Large intestine (tissue), 3 donors: ENCODE results near the gene LGALS12. TPM values are rescaled to one million over a fixed set of nuclear protein-coding genes. Genes with fewer than 3 reads are reported as not detected.

Experiments
- DNase-seq, 2 donors: peaks; one replicate each; pipeline versions ENCODE4 v3.0.0 to v3.0.0-alpha.2; 2013
- H3K27ac ChIP-seq: one replicate; pipeline ENCODE4 v1.5.1; 2013; ENCODE audit warnings: low read length
- H3K27me3 ChIP-seq: 2 replicates; pipeline ENCODE4 v1.6.1; 2013; ENCODE audit warnings: low read length; ENCODE audit not compliant: control insufficient read depth, insufficient read depth
- H3K36me3 ChIP-seq: 2 replicates; pipeline ENCODE4 v1.6.1; 2013; ENCODE audit warnings: low read length; ENCODE audit not compliant: control insufficient read depth, insufficient read depth
- H3K4me1 ChIP-seq: one replicate; pipeline ENCODE4 v1.6.1; 2013; ENCODE audit warnings: low read length; ENCODE audit not compliant: control insufficient read depth, insufficient read depth
- H3K4me3 ChIP-seq: one replicate; pipeline ENCODE4 v1.5.1; 2013; ENCODE audit warnings: low read length
- H3K9me3 ChIP-seq: one replicate; pipeline ENCODE4 v1.6.1; 2013; ENCODE audit warnings: mild to moderate bottlenecking, low read depth, low read length, moderate library complexity; ENCODE audit not compliant: control insufficient read depth
- WGBS: methylation state at CpG from one replicate; pipeline ENCODE4 v1.1.5; 2013; ENCODE audit warnings: low lambda C conversion rate; ENCODE audit not compliant: insufficient coverage; 5-methylcytosine and 5-hydroxymethylcytosine counted together
- polyA plus RNA-seq: library from polyadenylated mRNA; unstranded; fragments of 120-200 nt; gene quantifications from one replicate; pipeline ENCODE4 v1.2.1, GENCODE V29; 2013

LGALS12 gene
- polyA plus RNA-seq, 1 donor: 0.13 TPM

DNA sequence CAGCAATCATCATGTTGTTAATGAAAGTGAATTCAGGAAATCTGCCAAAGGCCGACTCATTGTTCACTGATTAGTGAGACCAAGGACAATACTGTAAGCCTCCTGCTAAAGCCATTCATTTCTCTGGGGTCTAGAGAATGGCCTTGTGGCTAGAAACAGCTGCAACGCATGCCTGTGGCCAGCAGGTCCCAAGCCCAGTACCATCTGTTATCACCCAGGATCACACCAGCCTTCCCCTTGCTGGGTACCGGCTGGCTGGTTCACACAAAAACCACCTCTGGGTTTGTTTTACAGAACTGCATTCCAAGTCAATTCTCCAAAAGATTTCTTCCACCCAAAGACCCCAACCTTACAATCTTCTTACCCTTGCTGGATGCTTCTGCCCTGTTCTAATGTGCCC, 16.0 kb upstream of the LGALS12 start:
- peaks cover 6% of the 10 kb centered on the region for H3K9me3 ChIP-seq
- H3K4me3 ChIP-seq: no peak overlapping the region
- peaks cover 23% of the 10 kb centered on the region for H3K27me3 ChIP-seq
- DNase-seq: no peak
- WGBS: no CpG with 5 or more reads among the region's 3 CpGs
- no peak overlapping the region for H3K27ac ChIP-seq
- peaks cover 11% of the 10 kb centered on the region for H3K4me1 ChIP-seq
- H3K36me3 ChIP-seq: no peaks in the 10 kb centered on the region

DNA sequence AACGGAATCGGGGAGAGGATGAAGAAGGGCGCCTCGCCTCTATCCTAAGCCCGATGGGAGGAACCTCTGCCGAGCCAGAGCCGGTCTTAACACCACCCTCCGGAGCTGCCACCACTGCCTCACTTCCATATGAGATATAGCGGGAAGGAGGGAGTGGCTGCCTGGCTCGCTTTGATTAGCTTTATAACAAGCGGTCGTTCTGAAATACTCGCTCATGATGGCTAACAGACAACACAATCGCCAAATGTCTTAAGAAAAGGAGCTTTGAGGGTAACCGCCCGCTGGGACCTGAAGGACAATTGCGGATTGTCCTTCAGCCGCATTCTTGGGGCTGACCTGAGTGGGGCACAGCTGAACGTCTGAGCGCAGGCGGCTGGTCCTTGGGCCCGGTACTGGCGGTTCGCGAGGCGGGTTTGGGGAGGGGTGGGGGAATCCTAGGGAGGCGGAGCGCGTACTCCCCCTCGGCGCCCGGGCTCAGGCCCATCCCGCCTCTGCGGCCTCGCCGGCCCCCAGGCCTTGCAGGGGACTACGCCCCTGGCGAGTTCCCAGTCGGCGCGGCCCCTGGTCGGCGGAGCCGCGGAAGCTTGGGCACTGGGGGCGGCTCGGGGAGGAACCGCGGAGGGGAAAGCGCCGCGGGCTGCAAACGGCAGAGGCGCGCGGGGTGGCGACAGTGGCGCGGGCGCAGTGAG, 15.2 kb upstream of the LGALS12 start, which contains the start of gene PLAAT5:
Gene PLAAT5, minus strand, starts transcription at position 617 of the 689 bp plus-strand sequence. Its CDS starts 133 bp downstream, at position 484.
- Histone ChIP-seq H3K4me3 (peak within 1 kb of the TSS; percentile 33), H3K27me3 (peaks cover 28% of the 10 kb centered on the region), H3K4me1 (peaks cover 11% of the 10 kb centered on the region), H3K9me3 (peaks cover 2% of the 10 kb centered on the region), H3K36me3 (no peaks in the 10 kb centered on the region), H3K27ac (no peak within 1 kb of the TSS)
- peak in 1 of 2 donors; percentile 48 for DNase-seq
- no CpG with 5 or more reads among the region's 60 CpGs for WGBS

DNA sequence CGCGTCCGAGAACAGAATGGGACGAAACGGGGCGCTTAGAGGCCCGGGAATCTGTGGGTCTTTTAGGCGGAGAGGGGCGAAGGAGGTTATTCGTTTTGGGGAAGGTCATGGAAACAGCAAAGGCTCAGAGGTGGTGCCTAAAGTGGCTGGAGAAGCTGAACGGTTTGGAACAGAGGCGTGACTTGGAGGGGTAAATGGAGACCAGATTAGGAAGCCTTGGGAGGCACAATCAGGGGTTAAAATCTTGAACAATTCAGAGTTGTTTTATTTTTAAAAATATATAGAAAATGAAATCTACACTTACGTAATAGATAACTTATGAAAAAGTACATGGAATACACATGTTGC, 14.7 kb upstream of the LGALS12 start:
- Histone ChIP-seq H3K4me1 (peaks cover 11% of the 10 kb centered on the region), H3K27ac (no peak overlapping the region), H3K9me3 (no peaks in the 10 kb centered on the region), H3K27me3 (peaks cover 28% of the 10 kb centered on the region), H3K4me3 (peak overlapping the region; percentile 33), H3K36me3 (no peaks in the 10 kb centered on the region)
- DNase-seq: no peak
- 11% methylated on average over 6 of the region's 13 CpGs for WGBS

DNA sequence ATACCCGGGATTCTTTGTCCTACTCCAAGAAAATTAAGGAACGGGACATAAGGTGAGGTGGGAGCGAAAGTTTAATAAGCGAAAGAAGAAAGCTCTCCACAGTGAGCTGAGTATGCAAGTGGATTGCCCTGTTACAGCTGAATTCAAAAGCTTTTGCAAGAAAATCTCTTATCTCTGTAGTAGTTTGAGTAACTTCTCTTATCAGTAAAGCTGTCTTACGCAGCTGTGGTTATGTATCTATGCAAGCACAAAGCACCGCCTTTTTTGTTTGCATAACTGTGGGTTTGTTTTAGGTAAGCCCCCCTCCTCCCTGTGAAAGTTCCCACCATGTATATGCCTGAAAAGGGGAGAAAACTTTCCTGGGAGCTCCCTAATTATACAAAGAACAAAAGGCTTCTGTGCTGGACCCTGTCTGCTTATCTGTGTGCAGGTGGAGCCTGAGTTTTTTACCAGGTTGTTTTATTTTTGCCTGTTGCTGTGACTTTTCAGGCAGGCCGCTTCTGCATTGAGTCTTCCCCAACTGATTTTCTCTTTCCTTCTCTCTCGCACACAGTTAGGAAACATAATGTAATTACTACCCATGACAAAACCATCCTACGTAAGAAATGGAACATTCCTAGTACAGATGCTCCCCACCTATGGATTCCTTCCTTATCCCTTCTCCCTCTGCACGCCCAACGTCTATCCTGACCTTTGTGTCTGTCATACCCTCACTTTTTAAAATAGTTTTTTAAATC, 14.1 kb upstream of the LGALS12 start:
- DNase-seq: peak in 1 of 2 donors; percentile 60
- Histone ChIP-seq H3K27ac (no peak overlapping the region), H3K27me3 (peaks cover 28% of the 10 kb centered on the region), H3K4me1 (peaks cover 11% of the 10 kb centered on the region), H3K4me3 (peak overlapping the region; percentile 33), H3K9me3 (no peaks in the 10 kb centered on the region), H3K36me3 (no peaks in the 10 kb centered on the region)
- 33% methylated on average over 2 of the region's 11 CpGs for WGBS

DNA sequence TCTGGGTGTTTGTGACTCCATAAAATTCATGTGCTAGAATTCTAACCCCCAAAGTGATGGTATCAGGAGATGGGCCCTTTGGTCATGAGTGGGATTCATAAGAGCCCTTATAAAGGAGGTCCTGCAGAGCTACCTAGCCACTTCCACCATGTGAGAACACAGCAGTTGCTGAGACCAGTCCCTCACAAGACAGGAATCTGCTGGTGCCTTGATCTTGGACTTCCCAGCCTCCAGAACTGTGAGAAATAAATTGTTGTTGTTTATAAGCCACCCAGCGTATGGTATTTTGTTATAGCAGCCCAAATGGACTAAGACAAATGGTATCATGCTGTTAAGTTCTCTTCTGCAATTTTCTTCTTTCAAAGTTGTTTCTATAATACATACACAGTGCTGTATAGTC, 13.4 kb upstream of the LGALS12 start:
- Histone ChIP-seq H3K4me3 (no peak overlapping the region), H3K36me3 (no peaks in the 10 kb centered on the region), H3K27ac (no peak overlapping the region), H3K9me3 (no peaks in the 10 kb centered on the region), H3K4me1 (peaks cover 11% of the 10 kb centered on the region), H3K27me3 (peaks cover 28% of the 10 kb centered on the region)
- no CpG with 5 or more reads among the region's 1 CpG for whole genome bisulfite sequencing
- no peak for DNase-seq

DNA sequence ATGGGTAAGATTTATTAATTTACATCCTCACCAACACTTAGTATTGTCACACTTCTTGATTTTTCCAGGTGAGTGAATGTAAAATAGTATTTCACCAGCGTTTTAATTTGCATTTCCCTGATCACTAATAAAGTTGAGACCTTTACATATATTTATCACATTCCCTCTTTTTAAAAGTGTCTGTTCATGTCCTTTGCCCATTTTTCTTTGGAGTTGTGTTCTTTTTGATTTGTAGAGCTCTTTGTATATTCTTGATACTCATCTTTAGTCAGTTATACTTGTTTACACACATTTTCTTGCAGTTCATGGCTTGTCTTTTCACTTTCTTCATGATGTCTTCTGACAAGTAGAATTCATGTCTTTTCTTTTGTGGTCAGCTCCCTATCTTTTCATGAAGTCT, 12.8 kb upstream of the LGALS12 start:
- H3K27me3 ChIP-seq: peaks cover 28% of the 10 kb centered on the region
- no peaks in the 10 kb centered on the region for H3K9me3 ChIP-seq
- no peak overlapping the region for H3K4me3 ChIP-seq
- no CpG with 5 or more reads among the region's 1 CpG for WGBS
- H3K36me3 ChIP-seq: no peaks in the 10 kb centered on the region
- no peak for DNase-seq
- no peak overlapping the region for H3K27ac ChIP-seq
- H3K4me1 ChIP-seq: peaks cover 11% of the 10 kb centered on the region

DNA sequence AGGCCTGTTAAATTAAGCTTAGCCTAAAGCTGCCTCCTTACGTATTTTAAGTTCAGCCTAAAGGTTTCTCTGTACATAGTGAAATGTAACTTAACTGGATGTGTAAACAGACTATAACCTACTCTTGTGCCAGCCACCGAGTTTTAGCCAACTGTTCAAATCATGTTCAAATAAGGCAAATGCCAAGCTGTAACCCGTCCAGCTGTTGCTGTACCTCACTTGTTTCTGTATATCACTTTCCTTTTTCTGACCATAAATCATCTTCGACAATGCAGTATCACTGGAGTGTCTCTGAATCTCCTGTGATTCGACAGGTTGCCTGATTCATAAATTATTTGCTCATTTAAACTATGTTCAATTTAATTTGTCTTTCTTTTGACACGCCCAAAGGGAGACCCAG, 10.9 kb upstream of the LGALS12 start:
- Histone ChIP-seq H3K36me3 (no peaks in the 10 kb centered on the region), H3K4me1 (peaks cover 11% of the 10 kb centered on the region), H3K9me3 (peaks cover 3% of the 10 kb centered on the region), H3K4me3 (no peak overlapping the region), H3K27ac (no peak overlapping the region), H3K27me3 (peaks cover 19% of the 10 kb centered on the region)
- no peak for DNase-seq
- 50% methylated on average over 2 of the region's 6 CpGs for WGBS

DNA sequence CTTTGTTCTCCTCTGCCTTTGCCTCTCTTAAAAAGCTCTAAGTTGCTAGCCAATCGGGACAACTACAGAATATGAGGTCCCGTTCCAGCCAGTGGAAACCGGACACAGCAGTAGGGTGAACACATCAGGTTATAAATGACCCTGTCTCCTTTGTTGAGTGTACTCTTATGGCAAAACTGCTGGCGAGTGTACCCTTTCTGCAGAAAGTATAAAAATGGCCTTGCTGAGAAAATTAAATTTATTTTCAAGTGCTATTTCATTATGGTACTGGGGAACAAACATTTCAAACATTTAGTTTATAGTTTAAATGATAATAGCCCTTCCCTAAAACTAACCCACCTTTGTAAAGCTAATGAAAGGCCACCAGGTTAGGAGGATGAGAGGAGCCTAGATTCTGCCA, 6.0 kb upstream of the LGALS12 start:
- Histone ChIP-seq H3K4me1 (no peaks in the 10 kb centered on the region), H3K27ac (no peak overlapping the region), H3K9me3 (peaks cover 3% of the 10 kb centered on the region), H3K4me3 (no peak overlapping the region), H3K36me3 (no peaks in the 10 kb centered on the region), H3K27me3 (peaks cover 5% of the 10 kb centered on the region)
- no peak for DNase-seq
- WGBS: no CpG with 5 or more reads among the region's 4 CpGs

DNA sequence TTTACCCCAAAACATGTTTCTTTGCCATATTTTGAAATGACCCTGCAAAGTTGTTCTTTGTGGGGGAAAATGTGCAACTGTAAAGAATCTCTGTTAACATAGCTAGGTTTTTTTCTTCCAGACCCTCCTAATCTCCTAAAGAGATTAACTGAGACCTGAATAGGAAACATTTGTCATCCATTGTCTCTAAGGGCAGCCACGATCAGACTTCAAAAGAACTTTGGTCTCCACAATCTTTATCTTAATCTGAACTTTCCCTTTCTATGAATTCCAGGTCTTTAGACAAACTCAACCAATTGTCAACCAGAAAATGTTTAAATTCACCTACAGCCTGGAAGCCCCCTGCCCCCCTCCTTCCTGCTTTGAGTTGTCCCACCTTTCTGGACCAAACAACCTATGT, 4.6 kb upstream of the LGALS12 start:
- Histone ChIP-seq H3K36me3 (no peaks in the 10 kb centered on the region), H3K27ac (no peak overlapping the region), H3K27me3 (no peaks in the 10 kb centered on the region), H3K9me3 (peaks cover 3% of the 10 kb centered on the region), H3K4me3 (no peak overlapping the region), H3K4me1 (no peaks in the 10 kb centered on the region)
- DNase-seq: no peak
- no CpG with 5 or more reads among the region's 1 CpG for WGBS

DNA sequence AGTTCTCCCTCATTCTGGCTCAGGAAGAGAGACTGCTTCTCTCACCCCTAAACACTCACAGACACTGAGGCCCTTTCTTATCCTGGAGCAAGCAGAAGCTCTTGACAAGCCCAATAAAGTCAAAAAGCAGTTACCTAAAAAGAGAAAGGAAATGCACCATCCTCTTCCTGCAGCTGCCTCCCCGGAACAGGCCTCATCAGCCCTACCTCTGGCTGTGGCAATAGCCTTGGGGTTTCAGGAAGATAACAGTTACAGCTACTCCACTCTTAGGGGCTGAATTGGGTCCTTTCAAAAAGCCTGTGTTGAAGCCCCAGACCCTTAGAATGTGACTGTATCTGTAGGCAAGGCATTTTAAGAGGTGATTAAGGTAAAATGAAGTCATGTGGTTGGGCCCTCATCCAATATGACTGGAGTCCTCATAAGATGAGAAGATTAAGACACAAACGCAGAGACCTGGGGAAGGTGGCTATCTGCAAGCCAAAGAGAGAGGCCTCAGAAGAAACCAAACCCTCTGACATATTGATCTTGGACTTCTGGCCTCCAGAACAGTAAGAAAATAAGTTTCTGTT, 3.5 kb upstream of the LGALS12 start:
- Histone ChIP-seq H3K27me3 (no peaks in the 10 kb centered on the region), H3K27ac (no peak overlapping the region), H3K36me3 (no peaks in the 10 kb centered on the region), H3K9me3 (peaks cover 3% of the 10 kb centered on the region), H3K4me1 (no peaks in the 10 kb centered on the region), H3K4me3 (no peak overlapping the region)
- no peak for DNase-seq
- WGBS: no CpG with 5 or more reads among the region's 2 CpGs
